ENCODE data around the gene RAB17. TPM values are rescaled to one million over a fixed set of nuclear protein-coding genes. Genes with fewer than 3 reads are reported as not detected.
"Not testable (repeated sequence)": the region's sequence is repeated elsewhere in the genome, so short reads cannot be mapped to it uniquely, and the experiment has no call there.

Gene RAB17
- total RNA-seq, 1 experiment from 2014 or later, result not detected

- DNase-seq, H3K36me3 ChIP-seq, H3K27me3 ChIP-seq, H3K4me3 ChIP-seq, H3K9me3 ChIP-seq: not testable (repeated sequence)
Measured at GRCh38 chr2:237606522-237606921, 16.0 kb upstream of the RAB17 start.

DNA sequence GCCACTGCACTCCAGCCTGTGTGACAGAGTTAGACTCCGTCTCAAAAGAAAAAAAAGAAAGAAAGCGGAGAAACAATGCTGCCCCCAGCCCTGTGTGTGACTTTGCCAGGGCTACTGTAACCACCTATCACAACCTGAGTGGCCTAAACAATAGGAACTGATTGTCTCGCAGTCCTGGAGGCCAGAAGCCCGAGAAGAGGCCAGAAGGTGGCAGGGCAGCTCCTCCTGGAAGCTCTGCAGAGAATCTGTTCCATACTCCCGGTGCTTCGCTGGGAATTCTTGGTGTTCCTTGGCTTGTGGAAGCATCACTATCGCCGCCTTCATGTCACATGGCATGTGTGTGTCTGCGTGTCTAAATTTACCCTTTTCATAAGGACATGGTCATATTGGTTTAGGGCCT is 14.4 kb upstream of the RAB17 start:
- H3K4me3 ChIP-seq, result no peak overlapping the region
- peak; percentile 36 for DNase-seq
- H3K36me3 ChIP-seq, result no peaks in the 10 kb centered on the region
- no peaks in the 10 kb centered on the region for H3K9me3 ChIP-seq
- no peaks in the 10 kb centered on the region for H3K27me3 ChIP-seq

DNA sequence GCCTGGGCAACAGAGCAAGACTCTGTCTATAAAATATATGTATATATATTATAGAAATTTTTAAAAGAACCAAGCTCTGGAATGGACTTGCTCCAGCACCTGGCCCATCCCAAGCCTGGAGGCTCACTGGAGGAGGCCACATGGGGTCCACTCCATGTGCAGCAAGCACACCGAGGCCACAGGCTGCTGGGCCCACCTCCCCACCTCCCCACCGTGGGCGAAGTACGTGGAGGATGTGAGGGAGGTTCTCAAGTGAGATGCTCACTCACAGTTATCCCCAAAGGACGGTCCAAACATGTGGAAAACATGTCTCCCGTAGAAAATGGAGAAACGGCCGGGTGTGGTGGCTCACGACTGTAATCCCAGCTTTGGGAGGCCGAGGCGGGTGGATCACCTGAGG is 13.9 kb upstream of the RAB17 start:
- H3K9me3 ChIP-seq, result no peaks in the 10 kb centered on the region
- no peaks in the 10 kb centered on the region for H3K36me3 ChIP-seq
- no peak overlapping the region for H3K4me3 ChIP-seq
- H3K27me3 ChIP-seq, result no peaks in the 10 kb centered on the region
- DNase-seq, result no peak

GRCh38 chr2:237603718-237604362 is 13.3 kb upstream of the RAB17 start:
- Histone ChIP-seq H3K4me3 (no peak overlapping the region), H3K36me3 (no peaks in the 10 kb centered on the region), H3K27me3 (no peaks in the 10 kb centered on the region), H3K9me3 (no peaks in the 10 kb centered on the region)
- DNase-seq, result no peak

DNA sequence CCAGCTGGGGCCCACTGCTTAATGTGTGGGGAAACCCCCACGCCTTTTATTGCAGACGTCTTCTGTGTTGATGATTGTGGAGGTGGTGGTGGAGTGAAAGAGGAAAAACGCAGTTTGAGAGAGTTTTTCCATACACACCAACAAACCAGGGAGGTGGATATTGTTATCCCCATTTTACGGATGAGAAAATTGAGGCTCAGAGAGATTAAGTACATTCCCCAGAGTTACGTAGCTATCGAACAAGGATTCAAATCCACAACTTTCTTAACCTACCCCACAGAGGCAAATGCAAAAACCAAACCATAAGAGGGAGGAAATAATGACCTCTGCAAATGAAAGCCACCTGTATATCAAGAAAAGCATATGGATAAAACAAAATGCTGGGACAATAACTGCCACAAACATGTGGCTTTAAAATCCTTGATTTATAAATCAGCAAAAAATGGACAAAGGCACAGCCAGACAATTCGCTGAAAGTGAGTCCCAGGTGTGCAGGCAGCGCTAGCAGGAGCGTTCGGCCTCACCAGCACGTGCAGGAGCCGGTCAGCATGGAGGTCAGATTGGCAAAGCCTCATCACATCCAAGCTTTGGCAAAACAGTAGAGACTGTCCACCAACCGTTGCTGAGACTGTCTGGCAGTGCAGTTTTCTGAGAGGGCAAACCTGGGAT is 12.6 kb upstream of the RAB17 start:
- no peak for DNase-seq
- Histone ChIP-seq H3K9me3 (no peaks in the 10 kb centered on the region), H3K36me3 (no peaks in the 10 kb centered on the region), H3K4me3 (no peak overlapping the region), H3K27me3 (no peaks in the 10 kb centered on the region)

GRCh38 chr2:237602409-237602808 is 11.9 kb upstream of the RAB17 start:
- Histone ChIP-seq H3K4me3 (no peak overlapping the region), H3K36me3 (no peaks in the 10 kb centered on the region)
- DNase-seq, result no peak

GRCh38 chr2:237601453-237602116 is 11.1 kb upstream of the RAB17 start:
- DNase-seq, result no peak
- no peaks in the 10 kb centered on the region for H3K27me3 ChIP-seq
- H3K36me3 ChIP-seq, result no peaks in the 10 kb centered on the region
- no peak overlapping the region for H3K4me3 ChIP-seq
- H3K9me3 ChIP-seq, result no peaks in the 10 kb centered on the region

More at GRCh38 chr2:237602409-237602808, 11.9 kb upstream of the RAB17 start:
- no peaks in the 10 kb centered on the region for H3K9me3 ChIP-seq
- no peaks in the 10 kb centered on the region for H3K27me3 ChIP-seq

DNA sequence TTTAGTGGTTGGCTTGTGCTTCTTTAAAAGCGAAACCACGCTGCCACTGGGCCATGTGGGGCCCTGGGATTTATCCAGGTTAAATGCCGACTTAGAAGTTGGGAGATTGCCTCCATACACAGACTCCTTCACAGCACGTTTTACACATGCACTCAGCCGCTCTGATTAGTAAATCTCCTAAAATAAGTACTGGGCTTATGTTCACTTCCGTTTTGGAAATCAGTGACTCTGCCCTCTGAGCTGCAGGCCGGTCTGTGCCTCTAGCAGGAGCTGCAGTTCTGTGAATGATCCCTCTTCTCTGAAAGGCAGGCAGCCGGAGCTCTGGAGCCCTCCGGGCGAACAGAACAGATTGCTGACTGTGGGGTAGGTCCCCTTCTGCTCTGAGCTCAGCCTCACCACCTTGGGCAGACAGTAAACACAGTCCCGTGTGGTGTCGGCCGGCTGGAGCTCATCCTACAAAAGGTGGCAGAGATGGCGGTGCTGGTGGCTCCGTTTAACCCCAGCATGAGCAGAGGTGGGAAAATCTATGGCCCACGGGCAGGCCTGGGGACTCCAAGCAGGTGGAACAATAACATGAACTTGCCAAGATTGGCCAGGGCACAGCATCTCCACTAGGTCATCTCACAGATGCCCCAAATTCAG is 9.8 kb upstream of the RAB17 start:
- no peaks in the 10 kb centered on the region for H3K9me3 ChIP-seq
- H3K27me3 ChIP-seq, result no peaks in the 10 kb centered on the region
- peak; percentile 59 for DNase-seq
- no peaks in the 10 kb centered on the region for H3K36me3 ChIP-seq
- no peak overlapping the region for H3K4me3 ChIP-seq

GRCh38 chr2:237599465-237600110 is 9.1 kb upstream of the RAB17 start:
- Histone ChIP-seq H3K9me3 (no peaks in the 10 kb centered on the region), H3K36me3 (no peaks in the 10 kb centered on the region), H3K27me3 (no peaks in the 10 kb centered on the region), H3K4me3 (no peak overlapping the region)
- DNase-seq, result no peak

GRCh38 chr2:237598468-237599208 is 8.1 kb upstream of the RAB17 start:
- DNase-seq, result no peak
- Histone ChIP-seq H3K27me3 (no peaks in the 10 kb centered on the region), H3K4me3 (no peak overlapping the region), H3K9me3 (no peaks in the 10 kb centered on the region), H3K36me3 (no peaks in the 10 kb centered on the region)

GRCh38 chr2:237597196-237598145 is 6.9 kb upstream of the RAB17 start:
- H3K4me3 ChIP-seq, result no peak overlapping the region
- DNase-seq, result no peak
- H3K36me3 ChIP-seq, result no peaks in the 10 kb centered on the region
- H3K9me3 ChIP-seq, result no peaks in the 10 kb centered on the region
- no peaks in the 10 kb centered on the region for H3K27me3 ChIP-seq

DNA sequence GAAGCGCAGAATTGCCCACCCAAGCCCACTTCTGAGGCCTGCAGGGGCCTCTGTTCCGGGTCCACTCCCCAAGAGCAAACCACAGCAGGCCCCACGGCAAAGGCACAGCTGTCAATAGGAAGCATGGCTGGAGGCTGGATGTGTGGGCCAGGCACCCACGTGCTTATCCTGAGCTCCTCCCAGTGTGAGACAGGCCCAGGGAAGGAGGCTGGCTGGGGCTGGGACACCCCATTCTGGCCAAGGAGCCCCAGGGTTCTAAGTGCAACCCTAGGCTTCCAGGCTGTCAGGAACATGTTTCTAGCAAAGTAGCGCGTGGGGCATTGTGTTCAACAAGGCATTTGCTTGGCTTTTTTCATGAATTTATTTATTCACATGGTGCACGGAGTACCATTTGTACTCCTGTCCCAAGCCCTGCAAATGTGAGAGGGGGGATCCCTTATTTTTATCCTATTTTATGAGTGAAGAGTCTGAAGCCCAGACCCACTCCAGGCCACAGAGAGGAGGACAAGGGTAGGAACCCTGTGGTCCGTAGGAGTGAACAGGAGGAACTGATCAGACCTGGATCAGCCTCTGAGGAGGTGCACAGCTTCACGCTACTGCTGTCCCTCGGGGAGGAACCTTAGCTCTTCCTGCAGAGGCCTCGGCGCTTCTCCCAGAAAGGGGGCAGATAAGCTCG is 6.1 kb upstream of the RAB17 start:
- DNase-seq, result no peak
- H3K27me3 ChIP-seq, result no peaks in the 10 kb centered on the region
- H3K4me3 ChIP-seq, result no peak overlapping the region

DNA sequence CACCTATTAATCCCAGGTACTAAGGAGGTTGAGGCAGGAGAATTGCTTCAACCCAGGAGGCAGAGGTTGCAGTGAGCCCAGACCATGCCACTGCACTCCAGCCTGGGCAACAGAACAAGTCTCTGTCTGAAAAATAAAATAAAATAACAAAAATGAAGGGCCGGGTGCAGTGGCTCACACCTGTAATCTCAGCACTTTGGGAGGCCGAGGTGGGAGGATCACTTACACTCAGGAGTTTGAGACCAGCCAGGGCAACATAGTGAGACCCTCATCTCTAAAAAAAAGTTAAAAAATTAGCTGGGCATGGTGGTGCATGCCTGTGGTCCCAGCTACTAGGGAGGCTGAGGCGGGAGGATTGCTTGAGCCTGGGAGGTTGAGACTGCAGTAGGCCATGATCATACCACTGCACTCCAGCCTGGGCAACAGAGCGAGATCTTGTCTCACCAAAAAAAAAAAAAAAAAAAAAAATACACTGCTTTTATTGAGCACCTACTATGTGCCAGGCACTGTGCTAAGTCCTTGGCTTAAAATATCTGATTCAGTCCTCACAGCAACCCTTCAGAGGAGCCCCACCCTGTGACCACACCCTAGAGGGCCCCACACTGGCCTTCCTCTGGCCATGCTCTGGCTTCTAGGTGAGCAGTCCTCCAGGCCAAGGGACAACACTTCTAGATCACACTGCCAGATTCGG is 5.4 kb upstream of the RAB17 start:
- H3K9me3 ChIP-seq, H3K27me3 ChIP-seq, H3K4me3 ChIP-seq, DNase-seq, H3K36me3 ChIP-seq: not testable (repeated sequence)

More for the DNA sequence above, 6.1 kb upstream of the RAB17 start:
- Histone ChIP-seq H3K36me3 (no peaks in the 10 kb centered on the region), H3K9me3 (no peaks in the 10 kb centered on the region)

DNA sequence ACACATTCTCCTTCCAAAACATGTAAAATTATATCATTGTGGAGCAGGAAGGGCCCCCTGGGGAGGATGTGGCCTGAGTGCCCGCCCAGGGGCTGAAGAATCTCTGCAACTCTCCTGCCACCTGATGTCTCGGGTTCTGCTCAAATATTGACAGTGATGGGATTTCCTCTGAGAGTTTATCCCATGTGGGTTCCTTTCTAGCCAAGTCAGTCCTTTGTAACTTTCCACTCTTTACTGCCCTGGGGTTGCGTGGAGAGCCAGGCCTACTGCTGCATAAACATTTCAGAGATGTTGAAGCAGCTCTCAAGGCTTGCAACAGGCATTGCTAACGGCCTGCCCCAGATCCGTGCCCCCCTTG is 4.0 kb upstream of the RAB17 start:
- H3K36me3 ChIP-seq, result no peaks in the 10 kb centered on the region
- H3K4me3 ChIP-seq, result no peak overlapping the region
- no peaks in the 10 kb centered on the region for H3K9me3 ChIP-seq
- DNase-seq, result no peak
- H3K27me3 ChIP-seq, result no peaks in the 10 kb centered on the region

Data from MG63 (cell line).